ENCODE measurements around the gene SCAMP1. TPM values are rescaled to one million over a fixed set of nuclear protein-coding genes. Genes with fewer than 3 reads are reported as not detected.
A peak's percentile ranks its signal among the peaks of the same experiment; 100 is the strongest.

Gene SCAMP1
- total and polyA plus RNA-seq, 2 experiments from 2014 or later: 22.4 to 47.6 TPM

GRCh38 chr5:78320401-78320800 lies 40.0 kb upstream of the SCAMP1 start:
- H3K27me3 ChIP-seq: no peaks in the 10 kb centered on the region
- no peak overlapping the region for H2AFZ ChIP-seq
- no peak overlapping the region for H3K4me3 ChIP-seq
- H4K20me1 ChIP-seq (ENCODE audit: insufficient read depth, poor library complexity, severe bottlenecking): no peaks in the 10 kb centered on the region
- peak; percentile 58 for TF ChIP-seq CTCF (IDR thresholded peaks at IDR 0.05; ENCODE audit: poor library complexity)
- TF ChIP-seq EZH2 (IDR thresholded peaks at IDR 0.05; ENCODE audit: borderline replicate concordance): no peak
- no peaks in the 10 kb centered on the region for H3K36me3 ChIP-seq (replicated peaks; ENCODE audit: insufficient read depth, low read depth)
- H3K79me2 ChIP-seq: no peaks in the 10 kb centered on the region
- no peaks in the 10 kb centered on the region for H3K9me2 ChIP-seq (replicated peaks; ENCODE audit: insufficient read depth)
- 49% methylated on average over 2 of the region's 2 CpGs for WGBS (ENCODE audit: low lambda C conversion rate, missing lambda C conversion rate)
- H3K9me3 ChIP-seq (ENCODE audit: low read depth): no peaks in the 10 kb centered on the region
- no peak overlapping the region for H3K27ac ChIP-seq
- no peak overlapping the region for H3K4me2 ChIP-seq
- H3K4me1 ChIP-seq (ENCODE audit: insufficient read depth): no peaks in the 10 kb centered on the region
- peak; percentile 13 for DNase-seq (ENCODE audit: low spot score)

- no peak overlapping the region for H2AFZ ChIP-seq
- no peak for TF ChIP-seq EZH2phosphoT487 (IDR thresholded peaks at IDR 0.05; ENCODE audit: low read depth, severe bottlenecking, unreplicated experiment)
- TF ChIP-seq EZH2 (IDR thresholded peaks at IDR 0.05; ENCODE audit: borderline replicate concordance): no peak
- TF ChIP-seq CTCF (IDR thresholded peaks at IDR 0.05; ENCODE audit: poor library complexity): no peak
These were observed 37.2 kb upstream of the SCAMP1 start for GRCh38 chr5:78323241-78323640.

GRCh38 chr5:78326930-78327329 lies 33.5 kb upstream of the SCAMP1 start:
- Histone ChIP-seq H3K27ac (no peak overlapping the region), H3K9me2 (replicated peaks; ENCODE audit: insufficient read depth) (no peaks in the 10 kb centered on the region), H2AFZ (no peak overlapping the region), H3K4me2 (no peak overlapping the region), H3K79me2 (no peaks in the 10 kb centered on the region), H3K4me1 (ENCODE audit: insufficient read depth) (no peaks in the 10 kb centered on the region), H3K9me3 (ENCODE audit: low read depth) (no peaks in the 10 kb centered on the region), H4K20me1 (ENCODE audit: insufficient read depth, poor library complexity, severe bottlenecking) (no peaks in the 10 kb centered on the region), H3K36me3 (replicated peaks; ENCODE audit: insufficient read depth, low read depth) (no peaks in the 10 kb centered on the region), H3K4me3 (no peak overlapping the region), H3K27me3 (no peaks in the 10 kb centered on the region)
- 90% methylated on average over 3 of the region's 3 CpGs for WGBS (ENCODE audit: low lambda C conversion rate, missing lambda C conversion rate)
- TF ChIP-seq EZH2phosphoT487 (IDR thresholded peaks at IDR 0.05; ENCODE audit: low read depth, severe bottlenecking, unreplicated experiment): no peak
- no peak for TF ChIP-seq EZH2 (IDR thresholded peaks at IDR 0.05; ENCODE audit: borderline replicate concordance)
- TF ChIP-seq CTCF (IDR thresholded peaks at IDR 0.05; ENCODE audit: poor library complexity): no peak
- no peak for DNase-seq (ENCODE audit: low spot score)

More at GRCh38 chr5:78323241-78323640, 37.2 kb upstream of the SCAMP1 start:
- no peaks in the 10 kb centered on the region for H3K9me3 ChIP-seq (ENCODE audit: low read depth)
- no peak for DNase-seq (ENCODE audit: low spot score)
- no peaks in the 10 kb centered on the region for H3K79me2 ChIP-seq
- H3K4me1 ChIP-seq (ENCODE audit: insufficient read depth): no peaks in the 10 kb centered on the region
- H3K4me2 ChIP-seq: no peak overlapping the region
- H3K27me3 ChIP-seq: no peaks in the 10 kb centered on the region
- no peaks in the 10 kb centered on the region for H3K9me2 ChIP-seq (replicated peaks; ENCODE audit: insufficient read depth)
- no peaks in the 10 kb centered on the region for H3K36me3 ChIP-seq (replicated peaks; ENCODE audit: insufficient read depth, low read depth)
- H4K20me1 ChIP-seq (ENCODE audit: insufficient read depth, poor library complexity, severe bottlenecking): no peaks in the 10 kb centered on the region
- no peak overlapping the region for H3K4me3 ChIP-seq
- no peak overlapping the region for H3K27ac ChIP-seq

Measured in hepatocyte (in vitro differentiated cells).